ENCODE data around the gene DLGAP1. TPM values are rescaled to one million over a fixed set of nuclear protein-coding genes. Genes with fewer than 3 reads are reported as not detected.
A peak's percentile ranks its signal among the peaks of the same experiment; 100 is the strongest.

Gene DLGAP1
- total and polyA plus RNA-seq, 2 of the 13 experiments (the other 11 are each of a cell fraction or from before 2014, with no cell fraction given), result 0.01 TPM; not detected in 1

- TF ChIP-seq ZNF407 (CRISPR knock-in tag; IDR thresholded peaks at IDR 0.05; ENCODE audit: not compliant biosample characterization) (no peak), FOSL2 (CRISPR knock-in tag; IDR thresholded peaks at IDR 0.05) (no peak)
These were observed 146.5 kb downstream of the DLGAP1 start (continued) for GRCh38 chr18:4308576-4308975.

- BruUV-seq (replicated peaks), result no TSS peak
- H3K4me1 ChIP-seq (ENCODE audit: insufficient read depth, low read length), result no peaks in the 10 kb centered on the region
- no peak overlapping the region for H3K4me3 ChIP-seq (replicated peaks in 1 of 3; ENCODE audit: insufficient read depth in 1 of 3, low read depth in 2 of 3, low read length in 3 of 3)
- CTCF ChIA-PET (ENCODE audit: low intra/inter-chr PET ratio, low total read pairs), result no interaction called here
- no peak overlapping the region for H3K9ac ChIP-seq (ENCODE audit: insufficient read depth, low read depth, low read length)
- DNase-seq (ENCODE audit: low spot score) (no peak), FAIRE-seq (no peak), ATAC-seq (no peak)
- H3K9me3 ChIP-seq (ENCODE audit: low read length), result no peaks in the 10 kb centered on the region
- no peak overlapping the region for H3K4me2 ChIP-seq (ENCODE audit: low read depth, low read length)
- TF ChIP-seq ISL2 (CRISPR knock-in tag; IDR thresholded peaks at IDR 0.05) (no peak), MAFK (conservative IDR thresholded peaks at IDR 0.05 in 1 of 2, IDR thresholded peaks at IDR 0.05 in 1 of 2; ENCODE audit: low read length in 2 of 2) (peak in 1 of 2 experiments; percentile 56; a peak in 2 of 4 replicates), MAFF (IDR thresholded peaks at IDR 0.05; ENCODE audit: low read depth, low read length) (peak; percentile 24; the same call in 1 of the 2 replicates)
- no peaks in the 10 kb centered on the region for H3K79me2 ChIP-seq (ENCODE audit: insufficient read depth, low read length)
- no peaks in the 10 kb centered on the region for H4K20me1 ChIP-seq (ENCODE audit: insufficient read depth, low read length)
- no peaks in the 10 kb centered on the region for H3K27me3 ChIP-seq (ENCODE audit: control insufficient read depth in 1 of 2, insufficient read depth in 2 of 2, low read length in 2 of 2)
- in situ Hi-C loops (cut with HindIII; ENCODE audit: extremely low pct_ligation_motif_present, low pct_unique_long_range_greater_than_20kb) (no loop called here), intact Hi-C loops (cut with micrococcal nuclease; ENCODE audit: unreplicated experiment) (no loop called here)
- no peak overlapping the region for H3K27ac ChIP-seq (ENCODE audit: extremely low read length, insufficient read depth, low read length)
- POLR2A ChIA-PET, result no interaction called here
- H2AFZ ChIP-seq (ENCODE audit: low read length), result no peak overlapping the region
- no peaks in the 10 kb centered on the region for H3K36me3 ChIP-seq (replicated peaks in 1 of 2; ENCODE audit: control insufficient read depth in 1 of 2, insufficient read depth in 2 of 2, low read length in 2 of 2)
These were observed 155.7 kb downstream of the DLGAP1 start for GRCh38 chr18:4299395-4299794.

Data from HepG2 (cell line).